Measurements from ENCODE around the gene ESR1.

- TF ChIP-seq CTCF (IDR thresholded peaks at IDR 0.05; ENCODE audit: insufficient read depth, low read depth, low read length) (no peak), EZH2 (IDR thresholded peaks at IDR 0.05; ENCODE audit: insufficient read depth, low read length) (no peak)
Observed at GRCh38 chr6:152091851-152092341, 284.4 kb downstream of the ESR1 start.
